PC-3 (cell line): ENCODE data around the gene LSR.

Experiments
- EZH2phosphoT487 ChIP-seq: fragments of 300-600 bp; sonication (generic); IDR thresholded peaks from 2 replicates; pipeline ENCODE4 v1.6.1; 2018; ENCODE audit warnings: mild to moderate bottlenecking, antibody characterized with exemption, low read length, borderline replicate concordance
- TF ChIP-seq, protein P1 (sequence below): fragments of 300-600 bp; sonication (generic); conservative IDR thresholded peaks from 2 replicates; pipeline ENCODE4 v1.5.1; 2017; ENCODE audit warnings: antibody characterized with exemption, low read depth, mild to moderate bottlenecking, low read length

DNA sequence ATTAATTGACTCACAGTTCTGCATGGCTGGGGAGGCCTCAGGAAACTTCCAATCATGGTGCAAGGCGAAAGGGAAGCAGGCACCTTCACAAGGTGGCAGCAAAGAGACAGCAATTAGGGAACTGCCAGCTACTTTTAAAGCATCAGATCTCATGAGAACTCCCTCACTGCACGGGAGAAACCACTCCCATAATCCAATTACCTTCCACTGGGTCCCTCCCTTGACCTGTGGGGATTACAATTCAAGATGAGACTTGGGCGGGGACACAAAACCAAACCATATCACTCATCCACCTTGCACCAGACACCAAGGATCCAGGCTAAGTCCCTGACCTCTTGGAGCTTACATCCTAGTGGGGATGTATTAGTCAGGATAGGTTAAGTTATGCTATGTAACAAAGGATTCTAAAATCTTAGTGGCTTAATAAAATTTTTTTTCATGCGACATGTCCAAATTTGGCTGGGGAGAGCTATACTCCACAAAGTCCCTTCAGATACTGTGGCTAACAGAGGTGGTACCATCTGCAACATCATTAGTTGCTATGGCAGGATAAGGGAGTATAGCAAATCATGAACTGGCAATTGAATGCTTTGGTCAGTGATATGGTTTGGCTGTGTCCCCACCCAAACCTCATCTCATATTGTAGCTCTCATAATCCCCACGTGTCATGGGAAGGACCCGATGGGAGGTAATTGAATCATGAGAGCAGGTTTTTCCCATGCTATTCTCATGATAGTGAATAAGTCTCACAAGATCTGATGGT is 12.0 kb upstream of the LSR start:
- TF ChIP-seq, protein P1, sequence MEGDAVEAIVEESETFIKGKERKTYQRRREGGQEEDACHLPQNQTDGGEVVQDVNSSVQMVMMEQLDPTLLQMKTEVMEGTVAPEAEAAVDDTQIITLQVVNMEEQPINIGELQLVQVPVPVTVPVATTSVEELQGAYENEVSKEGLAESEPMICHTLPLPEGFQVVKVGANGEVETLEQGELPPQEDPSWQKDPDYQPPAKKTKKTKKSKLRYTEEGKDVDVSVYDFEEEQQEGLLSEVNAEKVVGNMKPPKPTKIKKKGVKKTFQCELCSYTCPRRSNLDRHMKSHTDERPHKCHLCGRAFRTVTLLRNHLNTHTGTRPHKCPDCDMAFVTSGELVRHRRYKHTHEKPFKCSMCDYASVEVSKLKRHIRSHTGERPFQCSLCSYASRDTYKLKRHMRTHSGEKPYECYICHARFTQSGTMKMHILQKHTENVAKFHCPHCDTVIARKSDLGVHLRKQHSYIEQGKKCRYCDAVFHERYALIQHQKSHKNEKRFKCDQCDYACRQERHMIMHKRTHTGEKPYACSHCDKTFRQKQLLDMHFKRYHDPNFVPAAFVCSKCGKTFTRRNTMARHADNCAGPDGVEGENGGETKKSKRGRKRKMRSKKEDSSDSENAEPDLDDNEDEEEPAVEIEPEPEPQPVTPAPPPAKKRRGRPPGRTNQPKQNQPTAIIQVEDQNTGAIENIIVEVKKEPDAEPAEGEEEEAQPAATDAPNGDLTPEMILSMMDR, result no peak
- no peak for TF ChIP-seq EZH2phosphoT487
